NCI-H2081 treated with DMSO at 0.1 percent for 48 hours (cell line): Measurements from ENCODE around the gene CDC25C.

Source experiments
- DNase-seq: peaks from one replicate; lab custom pipeline; 2025; lab: John Stamatoyannopoulos, UW

CDC25C gene

DNA sequence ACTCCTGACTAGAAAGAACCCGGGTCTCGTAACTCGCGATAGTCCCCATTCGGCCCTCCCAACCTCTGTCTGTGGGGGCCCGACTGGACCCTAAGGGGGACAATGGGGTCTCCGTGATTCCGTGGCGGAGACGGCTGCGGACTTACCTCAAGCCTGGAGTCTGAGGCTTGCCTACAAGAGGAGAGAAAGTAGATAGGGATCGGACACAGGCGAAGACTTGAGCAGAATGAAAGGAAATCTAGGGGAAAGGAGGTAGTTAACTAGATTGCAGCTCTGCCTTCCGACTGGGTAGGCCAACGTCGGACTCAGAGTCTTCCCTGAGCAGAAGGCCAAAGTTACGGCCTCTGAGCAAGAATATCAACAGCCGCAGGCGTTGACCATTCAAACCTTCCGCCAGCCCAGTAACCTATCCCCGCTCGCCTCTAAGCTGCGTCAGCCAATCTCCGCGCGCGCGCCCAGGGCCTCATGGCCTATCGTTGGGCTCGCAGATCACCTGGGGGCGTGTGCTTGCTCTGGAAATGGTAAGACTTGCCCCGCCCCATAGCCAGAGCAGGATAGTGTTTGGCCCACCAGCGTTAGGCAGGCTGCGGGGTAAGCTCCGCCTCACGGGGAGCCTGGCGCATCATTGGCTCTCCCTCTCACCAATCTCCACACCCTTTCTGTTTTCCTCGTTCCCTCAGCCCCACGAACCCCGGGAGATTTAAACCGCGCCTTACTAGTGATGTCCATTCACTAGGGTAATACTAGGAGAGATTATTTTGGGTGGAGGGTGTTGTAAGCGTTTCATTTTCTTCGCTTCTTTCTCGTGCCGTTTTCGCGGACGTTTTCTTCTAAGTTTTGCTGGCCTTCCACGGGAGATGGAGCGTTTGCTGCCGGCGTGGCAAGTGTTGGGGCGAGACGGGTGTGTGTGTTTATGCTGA, at the start of gene CDC25C:
CDC25C (minus strand) TSS at position 356 of the 920 bp plus-strand sequence. CDS start 624 bp downstream, outside the sequence.
- DNase-seq: peak; percentile 92

DNA sequence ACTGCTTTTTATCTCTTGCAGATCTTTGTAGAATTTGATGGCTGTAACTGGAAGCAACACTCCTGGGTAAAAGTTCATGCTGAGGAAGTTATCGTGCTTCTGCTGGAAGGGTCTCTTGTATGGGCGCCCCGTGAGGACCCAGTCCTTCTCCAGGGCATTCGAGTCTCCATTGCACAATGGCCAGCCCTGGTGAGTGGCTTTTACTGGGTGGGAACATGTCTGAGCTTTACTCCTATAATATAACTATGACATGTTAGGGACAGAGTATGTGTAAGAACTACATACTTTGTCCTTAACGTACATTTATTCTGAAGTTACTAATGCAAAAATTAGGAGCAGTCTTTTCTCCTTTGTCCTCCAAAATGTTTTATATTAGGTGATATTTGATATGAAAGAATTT, 41.0 kb upstream of the CDC25C start:
- DNase-seq: no peak

DNA sequence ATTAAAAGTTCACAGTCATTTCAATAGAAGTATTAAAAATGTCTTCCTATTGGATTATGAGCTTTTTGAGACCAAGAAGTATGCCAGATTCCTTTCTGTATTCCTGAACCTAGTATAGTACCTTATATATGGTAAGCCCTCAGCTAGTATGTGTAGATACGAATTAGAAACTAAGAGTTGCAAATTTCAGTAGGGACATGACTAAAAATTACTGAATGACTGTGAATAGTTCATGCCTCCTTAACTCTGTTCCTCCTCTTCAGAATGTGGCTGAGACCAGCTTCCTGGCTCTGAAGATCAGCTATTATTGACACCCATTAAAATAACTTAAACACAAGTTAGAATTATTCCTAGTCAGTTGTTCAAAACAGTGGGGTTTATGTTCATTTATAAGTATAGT, 40.6 kb upstream of the CDC25C start:
- DNase-seq: no peak

DNA sequence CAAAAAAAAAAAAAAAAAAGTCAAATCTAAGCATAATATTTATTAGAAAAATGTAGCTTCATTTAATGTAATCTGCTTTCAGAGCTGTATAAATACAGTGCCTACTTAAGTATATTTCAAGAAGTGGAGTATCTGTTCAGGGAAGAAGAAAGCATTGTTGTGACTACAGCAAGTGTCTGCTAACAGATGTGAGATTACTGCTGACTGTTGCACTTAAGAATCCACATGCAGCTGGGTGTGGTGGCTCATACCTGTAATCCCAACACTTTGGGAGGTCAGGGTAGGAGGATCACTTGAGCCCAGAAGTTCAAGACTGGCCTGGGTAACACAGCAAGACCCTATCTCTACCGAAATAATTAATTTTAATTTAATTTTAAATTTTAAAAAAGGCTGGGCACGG, 39.9 kb upstream of the CDC25C start:
- DNase-seq: no peak

DNA sequence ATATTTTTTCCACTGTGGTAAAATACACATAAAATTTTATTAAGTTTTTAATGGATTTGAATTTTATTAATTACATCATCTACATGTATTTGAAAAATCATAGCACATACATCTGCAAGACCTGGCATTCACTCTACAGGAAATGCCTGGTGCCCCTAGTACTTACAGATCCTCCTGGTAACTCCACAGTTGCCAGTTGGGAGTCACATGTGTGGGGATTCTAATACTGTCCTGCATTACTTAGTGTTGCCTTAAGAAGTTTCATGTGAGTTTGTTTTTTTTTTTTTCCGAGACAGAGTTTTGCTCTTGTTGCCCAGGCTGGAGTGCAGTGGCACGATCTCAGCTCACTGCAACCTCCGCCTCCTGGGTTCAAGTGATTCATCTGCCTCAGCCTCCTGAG, 38.9 kb upstream of the CDC25C start:
- no peak for DNase-seq

DNA sequence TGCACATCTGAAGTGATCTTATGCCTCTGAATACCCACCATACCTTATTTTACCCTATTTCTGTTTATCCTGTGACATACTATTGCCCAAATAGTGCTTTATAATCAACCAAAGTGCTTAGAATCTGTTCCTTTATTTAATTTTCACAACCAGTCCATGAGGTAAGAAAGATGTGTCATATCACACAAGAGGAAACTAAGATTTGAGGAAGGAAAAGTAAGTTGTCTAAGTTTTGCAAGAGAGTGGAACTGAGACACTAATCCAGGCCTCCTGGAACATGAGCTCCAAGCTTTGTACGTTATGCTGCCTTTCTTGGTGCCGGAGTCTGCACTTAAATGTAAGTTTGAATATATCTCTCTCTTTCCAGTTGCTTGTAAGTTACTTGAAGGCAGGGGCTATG, 38.1 kb upstream of the CDC25C start:
- DNase-seq: no peak

DNA sequence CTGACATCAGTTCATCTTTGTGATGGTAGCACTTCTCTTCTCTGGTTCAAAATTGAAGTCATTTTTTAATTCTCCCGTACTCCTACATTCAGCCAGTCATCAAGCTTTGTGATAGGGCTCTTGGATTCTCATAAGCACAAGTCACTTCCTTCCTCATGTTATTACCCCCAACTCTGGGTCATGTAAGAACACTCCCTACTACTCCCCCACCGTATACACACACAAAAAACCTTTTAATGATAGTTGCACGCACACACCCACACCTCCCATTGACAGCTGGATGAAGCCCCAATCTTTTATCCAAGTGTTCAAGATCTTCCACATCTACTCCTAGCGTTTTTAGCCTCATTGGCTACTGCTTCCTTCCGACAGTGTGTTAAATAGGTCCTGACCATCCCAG, 37.7 kb upstream of the CDC25C start:
- DNase-seq: no peak

DNA sequence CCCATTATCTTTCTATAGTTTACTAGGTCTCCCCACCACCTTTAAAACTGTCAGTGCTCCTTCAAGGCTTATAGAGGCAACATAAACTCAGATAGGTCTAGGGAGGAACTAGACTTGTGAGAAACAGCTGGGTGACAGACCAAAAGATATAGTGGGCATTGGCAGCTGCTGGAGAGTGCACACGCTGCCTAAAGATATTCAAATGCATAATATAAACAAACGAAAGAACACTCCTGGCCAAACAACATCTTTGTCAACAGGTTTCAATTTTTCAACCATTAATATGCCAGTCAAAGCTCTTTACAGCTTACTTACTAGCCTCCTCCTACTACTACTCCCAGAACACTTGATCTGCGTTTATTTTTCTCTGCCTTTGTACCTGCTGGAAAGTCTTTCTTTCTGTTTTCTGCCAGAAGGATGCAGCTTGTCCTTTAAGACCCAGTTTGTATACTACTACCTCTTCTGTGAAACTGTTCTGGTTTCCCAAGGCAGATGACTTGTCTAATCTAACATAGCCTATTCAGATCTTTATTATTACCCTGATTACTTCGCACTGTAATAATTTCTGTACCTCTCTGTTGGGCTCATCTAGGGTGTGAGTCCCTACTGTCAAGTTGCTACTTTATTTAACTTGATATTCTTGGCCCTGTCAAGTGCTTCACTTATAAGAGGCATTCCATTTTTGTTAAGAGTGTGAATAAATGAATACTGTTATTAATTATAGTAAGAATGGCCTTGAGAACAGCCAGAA, 35.2 kb upstream of the CDC25C start:
- DNase-seq: no peak

DNA sequence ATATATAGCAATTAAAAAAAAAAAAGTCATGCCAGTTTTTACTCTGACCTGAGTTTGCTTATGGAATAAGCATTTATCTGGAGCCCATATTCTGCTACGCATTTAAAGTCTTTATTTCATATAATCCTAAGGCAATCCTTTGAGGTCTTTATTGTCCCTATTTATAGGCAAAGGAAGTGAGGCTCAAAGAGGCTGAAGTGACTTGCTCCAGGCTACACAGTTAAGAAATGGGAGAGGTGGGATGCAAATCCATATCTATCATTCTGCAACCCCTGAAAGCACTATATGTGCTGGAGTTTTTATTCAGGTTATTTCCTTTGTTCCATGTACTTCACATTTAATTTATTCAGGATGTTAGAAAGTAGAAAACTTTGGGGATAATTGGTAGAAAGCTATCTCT, 33.0 kb upstream of the CDC25C start:
- DNase-seq: no peak

DNA sequence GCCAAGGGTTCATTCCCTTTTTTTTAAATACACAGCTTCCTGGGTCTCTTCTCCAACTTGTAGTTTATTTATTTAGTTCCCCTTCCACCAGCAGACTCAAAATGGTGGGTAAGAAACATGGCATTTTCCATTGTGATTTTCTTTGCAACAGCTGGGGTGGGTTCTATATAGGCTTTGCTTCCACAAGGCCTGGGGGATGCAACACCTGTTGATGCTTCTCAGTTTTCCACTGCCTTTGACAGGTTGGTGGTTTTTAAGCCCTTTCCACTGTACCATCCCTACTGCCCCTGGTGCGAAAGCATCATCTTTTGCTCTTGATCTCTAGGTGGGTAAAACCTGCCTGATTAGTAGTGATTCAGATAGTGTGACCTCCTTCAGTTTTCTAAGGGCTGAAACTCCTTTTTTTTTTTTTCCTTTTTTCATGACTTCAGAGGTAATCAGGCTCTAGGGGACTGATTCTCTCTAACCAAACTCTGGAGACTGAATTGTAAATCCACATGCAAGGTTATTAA, 29.4 kb upstream of the CDC25C start:
- DNase-seq: no peak

DNA sequence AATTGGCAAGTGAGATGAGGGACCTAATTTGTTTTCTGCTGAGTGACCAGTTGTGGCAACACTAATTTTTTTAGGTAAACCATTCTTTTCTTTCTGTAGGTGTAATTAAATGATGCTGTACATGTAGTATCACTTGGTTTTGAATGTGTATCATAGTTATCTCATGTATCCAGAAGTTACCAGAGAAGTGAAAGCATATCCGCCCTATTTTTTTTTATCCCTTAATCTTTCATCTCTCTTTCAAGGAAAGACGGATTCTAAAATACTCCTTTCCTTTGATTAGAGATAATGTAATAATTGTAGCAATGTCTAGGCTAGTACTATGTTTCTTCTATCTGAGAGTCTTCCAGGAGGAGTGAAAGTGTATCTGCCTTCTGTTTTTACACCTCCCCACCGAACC, 28.0 kb upstream of the CDC25C start:
- no peak for DNase-seq

DNA sequence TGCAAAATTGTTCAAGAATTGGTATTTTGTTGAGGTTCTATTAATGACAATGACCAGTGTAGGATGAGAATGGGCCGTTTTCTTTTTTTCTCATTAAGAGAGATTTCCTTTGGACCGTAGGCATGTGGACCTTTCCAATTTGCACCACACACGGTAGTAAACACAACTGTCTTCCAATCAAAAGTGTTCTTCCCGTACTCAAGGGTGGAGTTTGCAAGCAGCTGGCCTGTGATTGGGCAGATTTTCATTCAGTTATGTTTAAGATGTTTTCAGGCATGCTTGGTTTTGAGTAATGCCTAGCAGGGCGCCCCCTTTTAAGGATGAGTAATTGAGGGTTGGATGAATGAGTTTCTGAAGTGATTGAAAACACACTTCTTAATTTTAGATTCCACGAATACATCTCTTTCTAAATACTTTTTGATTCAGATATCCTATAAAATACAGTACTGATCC, 23.3 kb upstream of the CDC25C start:
- DNase-seq: no peak

DNA sequence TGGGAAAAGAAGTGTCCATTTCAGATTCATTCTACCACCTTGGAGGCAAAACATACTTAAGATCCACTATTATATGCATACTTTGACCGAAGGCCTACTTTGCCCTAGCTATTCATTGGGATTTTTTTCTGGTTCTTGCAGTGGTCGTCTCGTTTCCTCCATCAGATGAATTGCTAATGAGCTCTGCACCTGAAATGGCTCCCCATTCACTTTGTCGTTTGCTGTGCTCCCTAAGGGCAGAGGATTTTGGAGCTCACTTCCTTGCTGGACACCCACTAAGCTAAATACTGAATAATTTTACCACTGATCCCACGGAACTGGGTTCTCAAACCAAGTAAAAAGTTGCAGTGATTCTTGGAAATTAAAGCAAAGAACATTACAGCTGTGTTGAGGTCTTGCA, 22.8 kb upstream of the CDC25C start:
- DNase-seq: no peak

DNA sequence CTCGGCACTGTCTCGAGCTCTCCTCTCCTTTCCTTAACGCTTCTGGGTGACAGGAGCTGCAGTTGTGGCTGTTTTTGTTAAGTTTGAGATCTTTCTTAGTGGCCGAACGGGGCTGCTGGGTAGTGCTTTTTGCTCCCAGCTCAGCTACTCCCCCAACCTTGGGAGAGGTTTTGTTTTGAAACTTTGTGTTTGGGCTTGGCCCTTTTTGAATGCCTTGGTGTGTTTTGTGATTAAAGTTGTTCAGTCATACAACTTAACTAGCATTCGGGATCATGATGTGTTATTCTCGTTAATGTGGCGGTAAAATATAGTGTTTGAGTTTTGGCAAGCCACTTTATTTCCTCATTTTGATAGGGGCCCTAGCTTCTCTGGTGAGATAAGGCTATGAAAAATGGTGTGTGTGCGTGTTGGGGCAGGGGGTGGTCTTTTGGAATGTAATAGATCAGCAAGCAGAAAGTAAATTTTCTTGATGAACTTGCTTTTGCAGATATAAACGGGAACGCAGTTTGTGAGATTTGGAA, 22.0 kb upstream of the CDC25C start:
- no peak for DNase-seq

DNA sequence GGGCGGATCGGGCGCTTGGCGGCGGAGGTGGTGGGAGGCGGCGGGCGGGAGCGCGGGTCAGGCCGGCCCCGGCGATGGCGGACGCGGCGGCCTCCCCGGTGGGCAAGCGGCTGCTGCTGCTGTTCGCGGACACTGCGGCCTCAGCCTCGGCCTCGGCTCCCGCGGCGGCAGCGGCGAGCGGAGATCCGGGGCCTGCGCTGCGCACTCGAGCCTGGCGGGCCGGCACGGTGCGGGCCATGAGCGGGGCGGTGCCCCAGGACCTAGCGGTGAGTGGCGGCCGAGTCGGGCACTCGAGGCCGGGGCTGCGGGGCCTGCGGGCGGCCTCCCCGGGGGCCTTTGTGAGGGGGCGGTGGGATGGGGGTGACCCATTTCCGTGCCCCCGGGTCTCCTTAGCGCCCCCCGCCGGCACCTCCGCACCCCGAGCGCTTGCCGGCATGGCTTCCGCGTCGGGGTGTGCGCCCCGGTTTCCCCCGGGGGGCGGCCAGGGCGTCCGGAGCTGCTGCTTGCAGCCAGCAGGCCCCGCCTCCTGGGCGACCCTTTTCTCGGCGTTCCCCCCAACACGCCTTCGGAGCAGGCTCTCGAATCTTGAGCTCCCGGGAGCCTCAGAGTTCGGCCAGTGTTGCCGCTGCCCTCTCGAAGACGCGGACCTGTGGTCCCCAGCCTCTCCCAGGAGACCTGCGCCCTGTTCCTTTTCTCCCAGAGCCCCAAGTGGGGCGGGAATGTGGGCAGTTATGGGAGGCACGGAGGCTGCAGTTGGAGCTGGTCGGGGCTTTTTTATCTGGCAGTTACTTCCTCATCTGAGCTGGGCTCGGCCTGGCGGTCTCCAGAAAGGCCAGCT, 21.3 kb upstream of the CDC25C start:
- DNase-seq: no peak

DNA sequence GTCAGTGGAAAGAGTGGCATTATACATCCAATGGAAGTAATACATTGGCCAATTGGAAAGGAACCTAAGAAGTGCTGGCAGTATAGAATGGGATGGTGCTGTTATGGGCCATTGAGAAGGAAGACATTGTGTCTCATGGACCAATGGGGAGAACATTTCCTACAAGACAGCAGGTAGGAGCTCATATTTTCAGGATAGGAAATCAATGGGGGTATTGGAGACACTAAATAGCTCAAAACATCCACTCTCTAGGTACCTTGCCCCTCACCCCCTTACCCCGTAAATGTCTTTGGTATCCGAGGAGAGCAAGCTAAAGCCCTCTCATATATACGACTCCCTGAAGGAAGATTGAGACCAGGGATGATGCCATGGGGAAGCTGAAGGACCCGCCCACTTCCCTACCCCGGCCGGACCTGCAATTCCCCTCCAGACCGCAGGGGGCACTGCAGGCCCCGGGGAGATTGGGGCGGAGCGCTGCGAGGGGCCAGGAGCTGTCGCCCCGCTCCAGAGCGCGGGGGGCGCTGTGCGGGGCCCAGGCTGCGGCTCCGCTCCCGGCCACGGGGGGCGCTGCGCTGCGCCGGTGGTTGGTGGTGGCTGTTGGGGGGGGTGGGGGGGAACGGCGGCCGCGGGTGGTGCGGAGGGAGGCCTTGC, 20.6 kb upstream of the CDC25C start, which contains the start of gene KDM3B:
KDM3B (plus strand) TSS at position 615 of the 651 bp plus-strand sequence. CDS start 111 bp downstream, outside the sequence.
- DNase-seq: no peak

DNA sequence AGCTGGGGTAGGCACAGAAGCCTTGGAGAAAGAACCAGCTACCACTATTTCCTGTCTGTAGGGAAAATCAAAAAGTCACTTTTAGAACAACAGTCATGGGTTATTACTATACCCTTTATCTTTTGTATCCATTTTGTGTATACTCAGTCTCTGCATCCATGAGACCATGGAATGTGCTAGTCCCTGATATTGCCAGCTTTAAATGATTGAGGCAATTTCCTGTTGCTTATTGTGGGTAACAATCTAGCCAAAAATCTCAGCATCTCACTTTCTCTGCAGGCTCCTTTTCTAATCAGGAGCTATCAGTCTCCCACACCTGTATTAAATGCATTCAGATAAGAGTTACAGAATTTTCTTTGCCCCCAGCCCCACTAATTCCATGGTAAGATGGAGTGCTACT, 19.9 kb upstream of the CDC25C start:
- DNase-seq: no peak

DNA sequence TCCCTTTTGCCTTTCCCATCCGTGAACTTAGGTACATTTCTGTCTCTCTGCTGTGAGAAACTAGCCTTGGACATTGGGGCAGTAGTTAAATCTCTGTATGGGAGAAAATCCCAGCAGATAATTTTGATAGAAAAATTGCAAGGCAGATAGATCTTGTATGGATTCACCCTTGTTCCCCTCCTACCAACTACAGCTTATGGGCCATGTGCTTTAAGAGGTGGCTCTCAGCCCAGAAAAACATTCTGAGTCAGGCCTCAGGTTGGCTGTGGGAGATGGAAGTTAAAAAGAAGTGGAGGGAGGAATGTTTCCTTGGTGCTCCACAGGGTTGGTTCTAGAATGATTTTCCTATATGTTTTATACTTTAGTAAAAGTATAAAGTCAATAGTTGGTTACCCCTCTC, 19.5 kb upstream of the CDC25C start:
- no peak for DNase-seq

DNA sequence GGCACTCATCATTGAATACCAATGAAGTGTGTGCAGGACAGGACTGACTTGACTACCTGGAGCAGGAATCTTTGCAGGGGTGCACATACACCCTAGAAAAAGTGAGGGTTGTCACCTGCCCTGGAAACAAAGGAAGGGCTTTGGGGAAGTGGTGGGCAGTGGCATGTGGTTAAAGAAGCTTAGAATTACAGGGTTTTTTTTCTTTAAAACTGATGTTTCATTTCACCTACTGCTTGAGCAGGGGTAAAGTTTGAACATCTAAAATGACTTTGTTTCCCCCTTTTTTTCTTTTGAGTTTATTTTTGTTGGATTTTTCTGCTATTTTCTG, 18.9 kb upstream of the CDC25C start:
- DNase-seq: no peak

DNA sequence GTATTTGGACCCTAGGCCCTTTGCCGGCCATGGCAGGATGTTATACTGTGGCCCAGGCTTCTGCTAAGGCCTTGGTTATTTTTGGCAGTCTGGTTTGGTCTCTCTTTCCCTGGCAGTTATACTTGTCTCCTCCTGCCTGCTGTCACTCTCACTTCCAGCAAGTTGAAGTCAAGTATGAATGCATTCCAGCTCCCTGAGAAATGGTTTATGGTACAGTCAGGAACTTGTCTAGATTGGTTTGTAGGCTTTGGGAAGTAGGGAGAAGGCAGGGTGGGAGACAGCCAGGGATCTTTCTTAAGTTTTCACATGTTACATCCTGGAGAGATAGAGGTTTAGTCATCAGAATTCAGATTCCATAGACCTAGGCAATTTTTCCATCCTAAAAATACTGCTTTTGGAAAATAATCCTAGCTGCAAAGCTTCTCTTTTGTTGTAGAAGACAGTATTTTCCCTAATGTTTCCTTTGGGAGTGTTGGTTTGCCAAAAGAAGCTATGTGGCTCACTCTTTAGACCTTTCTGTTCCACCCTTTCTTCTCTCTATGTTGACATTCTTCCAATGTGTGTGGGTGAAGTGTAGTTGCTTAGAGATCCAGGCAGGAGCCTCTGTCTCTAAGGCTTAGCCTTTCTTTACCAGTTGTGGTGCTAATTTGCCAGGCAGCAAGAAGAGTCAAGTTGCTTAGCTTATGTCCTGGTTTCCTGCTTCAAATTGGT, 18.4 kb upstream of the CDC25C start:
- DNase-seq: no peak

DNA sequence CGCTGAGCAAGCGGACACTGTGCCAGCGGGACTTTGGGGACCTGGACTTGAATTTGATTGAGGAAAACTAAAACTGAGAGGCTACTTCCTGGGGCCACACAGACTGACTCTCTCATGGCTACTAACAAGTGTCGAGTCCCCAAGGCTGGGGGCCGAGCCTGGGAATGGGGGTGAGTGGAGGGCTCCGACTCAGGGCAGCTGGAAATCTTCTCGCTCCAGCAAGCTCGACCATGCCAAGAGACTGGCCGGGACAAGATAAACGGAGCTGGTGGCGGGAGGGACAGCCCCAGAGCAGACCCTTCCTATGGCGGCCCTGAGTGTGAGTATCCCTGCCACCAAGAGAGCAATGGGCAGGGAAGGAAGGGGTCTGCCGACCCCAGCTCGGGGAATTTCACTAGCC, 15.3 kb upstream of the CDC25C start:
- no peak for DNase-seq
